Measurements from ENCODE around the gene SNRNP25. TPM values are rescaled to one million over a fixed set of nuclear protein-coding genes. Genes with fewer than 3 reads are reported as not detected.

SNRNP25 gene
- total and polyA plus RNA-seq, 9 of the 15 experiments (the other 6 are each of a cell fraction or from before 2014, with no cell fraction given) = 59.0 to 176 (median 108) TPM

DNA sequence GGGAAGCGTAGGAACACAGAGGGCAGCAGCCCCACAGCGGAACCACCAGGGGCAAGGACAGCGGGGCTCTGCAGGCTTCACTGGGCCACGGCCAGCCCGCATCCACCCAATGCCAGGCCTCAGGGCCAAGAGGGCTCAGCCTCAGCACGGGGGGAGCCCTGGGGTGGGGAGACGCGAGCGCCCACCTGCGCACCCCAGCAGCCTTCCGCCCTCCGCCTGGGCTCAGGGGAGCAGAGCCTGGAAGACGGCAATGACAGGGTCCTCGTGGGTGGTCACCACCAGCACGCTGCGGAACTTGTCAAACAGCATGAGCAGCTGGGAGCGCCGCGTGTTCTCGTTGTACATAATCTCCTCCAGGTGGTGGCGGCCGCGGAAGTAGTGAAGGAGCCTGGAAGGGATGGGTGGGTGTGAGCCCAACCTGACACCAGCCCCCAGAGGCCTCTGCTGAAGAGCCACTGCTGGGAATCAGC, 32.9 kb downstream of the SNRNP25 start (continued):
- TF ChIP-seq NFIC (IDR thresholded peaks at IDR 0.05) (no peak), SMAD1 (IDR thresholded peaks at IDR 0.05; ENCODE audit: low read depth, low read length, partially characterized antibody) (no peak)

GRCh38 chr16:88613-89012, 35.0 kb downstream of the SNRNP25 start:
- ATAC-seq (no peak), DNase-seq (ENCODE audit: extremely low read depth in 1 of 4, low spot score in 3 of 4) (no peak), FAIRE-seq (no peak)
- WGBS (ENCODE audit: insufficient coverage, low coverage, missing lambda C conversion rate) = 95% methylated on average over 14 of the region's 14 CpGs
- ChIA-PET POLR2A (no interaction called here), CTCF (ENCODE audit: low intra/inter-chr PET ratio) (no interaction called here)
- Histone ChIP-seq H3K4me3 (no peak overlapping the region), H4K20me1 (replicated peaks; ENCODE audit: control insufficient read depth, insufficient read depth, low read length) (peaks cover 12% of the 10 kb centered on the region; the same call in 1 of the 2 replicates), H3K79me2 (ENCODE audit: control insufficient read depth, insufficient read depth, low read length) (no peaks in the 10 kb centered on the region), H3K27me3 (ENCODE audit: control insufficient read depth in 2 of 2, insufficient read depth in 2 of 2, low read length in 2 of 2) (no peaks in the 10 kb centered on the region), H2AFZ (ENCODE audit: low read depth, low read length) (no peak overlapping the region), H3K36me3 (ENCODE audit: control insufficient read depth, insufficient read depth, low read length) (peaks cover 80% of the 10 kb centered on the region; the same call in 2 of the 3 replicates), H3K27ac (ENCODE audit: extremely low read depth, low read depth, low read length) (no peak overlapping the region), H3K4me1 (replicated peaks in 1 of 2; ENCODE audit: control insufficient read depth in 2 of 2, insufficient read depth in 2 of 2, low read length in 2 of 2) (peaks cover 6 to 56% of the 10 kb centered on the region in 2 experiments; a peak in 4 of 5 replicates), H3K9me1 (ENCODE audit: control insufficient read depth, insufficient read depth, low read length) (peaks cover 3% of the 10 kb centered on the region), H3K4me2 (ENCODE audit: insufficient read depth, low read length) (no peak overlapping the region), H3K9me3 (replicated peaks; ENCODE audit: control insufficient read depth, insufficient read depth, low read depth, low read length) (no peaks in the 10 kb centered on the region), H3K9ac (ENCODE audit: insufficient read depth in 1 of 2, low read depth in 2 of 2, low read length in 2 of 2) (no peak overlapping the region)
- no peak for TF ChIP-seq JUND (IDR thresholded peaks at IDR 0.05; ENCODE audit: borderline replicate concordance, low read depth, low read length)
- TF ChIP-seq JUND (tag; IDR thresholded peaks at IDR 0.05; ENCODE audit: borderline replicate concordance, low read depth, low read length) = no peak
- peak; percentile 51 for TF ChIP-seq POLR2G (IDR thresholded peaks at IDR 0.05; ENCODE audit: low read depth, low read length)
- TF ChIP-seq ZKSCAN1 (IDR thresholded peaks at IDR 0.05; ENCODE audit: low read depth, low read length) = no peak
- no peak for TF ChIP-seq ARID3A (IDR thresholded peaks at IDR 0.05; ENCODE audit: borderline replicate concordance, low read depth, low read length)
- no peak for TF ChIP-seq KLF6 (CRISPR knock-in tag; IDR thresholded peaks at IDR 0.05; ENCODE audit: borderline replicate concordance)
- BruUV-seq (replicated peaks) = no TSS peak
- intact Hi-C loops (cut with micrococcal nuclease) = no loop called here
- in situ Hi-C loops (cut with MboI) = no loop called here
